ENCODE results near the gene ZNFX1.

DNA sequence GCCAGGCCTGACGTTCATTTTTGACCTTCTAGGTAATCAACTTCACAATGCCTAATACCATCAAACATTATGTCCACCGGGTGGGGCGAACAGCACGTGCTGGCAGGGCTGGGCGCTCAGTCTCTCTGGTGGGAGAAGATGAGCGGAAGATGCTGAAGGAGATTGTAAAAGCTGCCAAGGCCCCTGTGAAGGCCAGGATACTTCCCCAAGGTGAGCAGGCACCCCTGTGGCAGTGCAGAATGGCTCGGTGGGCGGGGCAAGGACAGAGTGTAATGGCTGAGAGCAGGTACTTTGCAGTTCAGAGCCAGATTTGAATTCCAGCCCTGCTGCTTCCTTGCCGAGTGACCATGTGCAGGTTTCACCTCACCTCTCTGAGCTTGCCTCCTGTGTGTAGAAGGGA, 41.6 kb downstream of the ZNFX1 start:
- no peak for TF ChIP-seq POLR2A (IDR thresholded peaks at IDR 0.05)
- TF ChIP-seq, protein P1, sequence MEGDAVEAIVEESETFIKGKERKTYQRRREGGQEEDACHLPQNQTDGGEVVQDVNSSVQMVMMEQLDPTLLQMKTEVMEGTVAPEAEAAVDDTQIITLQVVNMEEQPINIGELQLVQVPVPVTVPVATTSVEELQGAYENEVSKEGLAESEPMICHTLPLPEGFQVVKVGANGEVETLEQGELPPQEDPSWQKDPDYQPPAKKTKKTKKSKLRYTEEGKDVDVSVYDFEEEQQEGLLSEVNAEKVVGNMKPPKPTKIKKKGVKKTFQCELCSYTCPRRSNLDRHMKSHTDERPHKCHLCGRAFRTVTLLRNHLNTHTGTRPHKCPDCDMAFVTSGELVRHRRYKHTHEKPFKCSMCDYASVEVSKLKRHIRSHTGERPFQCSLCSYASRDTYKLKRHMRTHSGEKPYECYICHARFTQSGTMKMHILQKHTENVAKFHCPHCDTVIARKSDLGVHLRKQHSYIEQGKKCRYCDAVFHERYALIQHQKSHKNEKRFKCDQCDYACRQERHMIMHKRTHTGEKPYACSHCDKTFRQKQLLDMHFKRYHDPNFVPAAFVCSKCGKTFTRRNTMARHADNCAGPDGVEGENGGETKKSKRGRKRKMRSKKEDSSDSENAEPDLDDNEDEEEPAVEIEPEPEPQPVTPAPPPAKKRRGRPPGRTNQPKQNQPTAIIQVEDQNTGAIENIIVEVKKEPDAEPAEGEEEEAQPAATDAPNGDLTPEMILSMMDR (IDR thresholded peaks at IDR 0.05) = no peak

All from body of pancreas (tissue), 4 donors.